Measurements from ENCODE around the gene FOXP2. TPM values are rescaled to one million over a fixed set of nuclear protein-coding genes. Genes with fewer than 3 reads are reported as not detected.

FOXP2 gene
- total RNA-seq, 1 experiment from 2014 or later, result not detected

GRCh38 chr7:114431189-114431588, 16.6 kb downstream of the FOXP2 start:
- Histone ChIP-seq H3K27me3 (ENCODE audit: low read length) (peaks cover 54% of the 10 kb centered on the region), H3K4me3 (ENCODE audit: low read length) (no peak overlapping the region), H3K9me2 (replicated peaks; ENCODE audit: low read length) (no peaks in the 10 kb centered on the region), H3K27ac (ENCODE audit: low read length) (no peak overlapping the region), H2AFZ (ENCODE audit: low read length) (no peak overlapping the region), H3K4me1 (ENCODE audit: insufficient read depth, low read length) (no peaks in the 10 kb centered on the region), H3K4me2 (ENCODE audit: low read length) (no peak overlapping the region), H3K79me2 (ENCODE audit: low read length) (no peaks in the 10 kb centered on the region), H3F3A (ENCODE audit: low read length, unreplicated experiment) (no peaks in the 10 kb centered on the region), H3K36me3 (ENCODE audit: low read depth, low read length) (no peaks in the 10 kb centered on the region), H3K9me3 (ENCODE audit: low read length) (no peaks in the 10 kb centered on the region), H3K9ac (ENCODE audit: low read length) (no peak overlapping the region), H4K20me1 (ENCODE audit: low read length) (no peaks in the 10 kb centered on the region)
- ChIA-PET CTCF (no interaction called here), POLR2A (ENCODE audit: unreplicated experiment) (no interaction called here)
- no TSS peak for BruUV-seq (replicated peaks)
- TF ChIP-seq EZH2phosphoT487 (IDR thresholded peaks at IDR 0.05; ENCODE audit: borderline replicate concordance, low read length), result no peak
- TF ChIP-seq CTCF (conservative IDR thresholded peaks at IDR 0.05; ENCODE audit: low read depth, low read length), result no peak
- DNase-seq, result no peak
- ATAC-seq, result no peak
- intact Hi-C loops (cut with micrococcal nuclease), result no loop called here

GRCh38 chr7:114432061-114432460, 17.4 kb downstream of the FOXP2 start:
- ChIA-PET CTCF (no interaction called here), POLR2A (ENCODE audit: unreplicated experiment) (no interaction called here)
- Histone ChIP-seq H3K36me3 (ENCODE audit: low read depth, low read length) (no peaks in the 10 kb centered on the region), H3K4me2 (ENCODE audit: low read length) (no peak overlapping the region), H3F3A (ENCODE audit: low read length, unreplicated experiment) (no peaks in the 10 kb centered on the region), H3K9me2 (replicated peaks; ENCODE audit: low read length) (no peaks in the 10 kb centered on the region), H2AFZ (ENCODE audit: low read length) (no peak overlapping the region), H3K27me3 (ENCODE audit: low read length) (peaks cover 54% of the 10 kb centered on the region), H3K9me3 (ENCODE audit: low read length) (no peaks in the 10 kb centered on the region), H4K20me1 (ENCODE audit: low read length) (no peaks in the 10 kb centered on the region), H3K4me3 (ENCODE audit: low read length) (no peak overlapping the region), H3K27ac (ENCODE audit: low read length) (no peak overlapping the region), H3K4me1 (ENCODE audit: insufficient read depth, low read length) (no peaks in the 10 kb centered on the region), H3K79me2 (ENCODE audit: low read length) (no peaks in the 10 kb centered on the region), H3K9ac (ENCODE audit: low read length) (no peak overlapping the region)
- no TSS peak for BruUV-seq (replicated peaks)
- ATAC-seq (no peak), DNase-seq (no peak)
- intact Hi-C loops (cut with micrococcal nuclease), result no loop called here
- TF ChIP-seq EZH2phosphoT487 (IDR thresholded peaks at IDR 0.05; ENCODE audit: borderline replicate concordance, low read length) (no peak), EZH2 (IDR thresholded peaks at IDR 0.05; ENCODE audit: low read length, unreplicated experiment) (no peak), CTCF (conservative IDR thresholded peaks at IDR 0.05; ENCODE audit: low read depth, low read length) (no peak)

- peaks cover 57% of the 10 kb centered on the region for H3K27me3 ChIP-seq (ENCODE audit: low read length)
- intact Hi-C loops (cut with micrococcal nuclease), result no loop called here
- no peaks in the 10 kb centered on the region for H4K20me1 ChIP-seq (ENCODE audit: low read length)
- H3K9ac ChIP-seq (ENCODE audit: low read length), result no peak overlapping the region
- H3F3A ChIP-seq (ENCODE audit: low read length, unreplicated experiment), result no peaks in the 10 kb centered on the region
- H3K9me2 ChIP-seq (replicated peaks; ENCODE audit: low read length), result no peaks in the 10 kb centered on the region
- no peak overlapping the region for H3K27ac ChIP-seq (ENCODE audit: low read length)
- TF ChIP-seq EZH2 (IDR thresholded peaks at IDR 0.05; ENCODE audit: low read length, unreplicated experiment), result no peak
- TF ChIP-seq EZH2phosphoT487 (IDR thresholded peaks at IDR 0.05; ENCODE audit: borderline replicate concordance, low read length), result no peak
- TF ChIP-seq CTCF (conservative IDR thresholded peaks at IDR 0.05; ENCODE audit: low read depth, low read length), result no peak
- H3K79me2 ChIP-seq (ENCODE audit: low read length), result no peaks in the 10 kb centered on the region
- H3K36me3 ChIP-seq (ENCODE audit: low read depth, low read length), result no peaks in the 10 kb centered on the region
- BruUV-seq (replicated peaks), result no TSS peak
- no peak overlapping the region for H3K4me3 ChIP-seq (ENCODE audit: low read length)
- POLR2A ChIA-PET (ENCODE audit: unreplicated experiment), result no interaction called here
- no peak for DNase-seq
- H2AFZ ChIP-seq (ENCODE audit: low read length), result no peak overlapping the region
- ATAC-seq, result no peak
- no peaks in the 10 kb centered on the region for H3K9me3 ChIP-seq (ENCODE audit: low read length)
- H3K4me1 ChIP-seq (ENCODE audit: insufficient read depth, low read length), result no peaks in the 10 kb centered on the region
- CTCF ChIA-PET, result no interaction called here
- no peak overlapping the region for H3K4me2 ChIP-seq (ENCODE audit: low read length)
These were observed 18.1 kb downstream of the FOXP2 start for GRCh38 chr7:114432703-114433102.
